HG02798 (cell line): ENCODE measurements around the gene PSMG4.

Source experiments
- ATAC-seq: cut with Tn5 transposase; IDR thresholded peaks from one replicate; pipeline ENCODE4 v1.9.1; 2021; ENCODE audit warnings: mild to moderate bottlenecking; ENCODE audit not compliant: unreplicated experiment, poor library complexity

The PSMG4 gene

DNA sequence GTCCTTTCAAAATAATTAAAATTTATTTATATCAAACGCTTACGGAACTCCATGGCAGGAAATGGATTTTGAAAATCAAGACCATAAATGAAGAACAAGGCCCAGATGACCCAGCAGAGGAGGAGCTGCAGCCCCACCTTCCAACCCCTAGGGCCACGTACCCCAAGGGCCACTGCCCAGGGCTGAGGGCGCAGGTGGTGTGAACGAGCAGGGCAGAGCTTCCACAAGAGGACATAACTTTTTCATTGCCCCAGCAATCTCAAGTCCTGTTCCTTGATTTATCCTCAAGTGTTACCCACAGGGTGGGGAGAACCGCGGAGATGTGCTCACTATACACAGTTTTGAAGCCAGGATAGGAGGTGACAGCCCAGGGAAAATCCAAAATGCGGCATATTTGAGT lies 42.8 kb downstream of the PSMG4 start:
- ATAC-seq: no peak

DNA sequence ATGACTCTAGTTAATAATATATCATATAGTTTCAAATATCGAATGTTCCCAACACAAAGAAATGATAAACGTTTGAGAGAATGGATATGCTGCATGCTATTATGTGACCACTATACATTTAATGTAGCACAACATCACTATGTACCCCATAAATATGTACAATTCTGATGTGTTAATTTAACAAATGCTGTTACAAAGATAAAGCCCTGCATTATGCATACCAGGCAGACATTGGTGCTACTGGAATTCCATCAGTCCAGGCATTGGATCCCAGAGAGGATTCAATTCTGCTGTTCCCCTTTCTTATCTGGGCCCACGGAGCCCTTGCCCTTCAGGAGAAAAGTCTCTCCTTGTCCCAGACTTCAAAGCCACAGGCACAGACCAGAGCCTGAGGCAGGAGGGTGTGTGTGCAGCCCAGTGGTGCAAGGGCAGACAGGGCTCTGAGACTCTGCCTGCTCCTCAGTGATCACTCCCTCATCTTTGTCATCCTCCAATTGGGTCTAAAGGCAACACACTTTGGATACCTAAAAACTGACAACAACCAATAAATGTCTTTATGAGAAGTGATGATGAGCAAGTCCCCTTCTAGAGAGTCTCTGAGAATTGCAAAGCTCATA lies 45.2 kb downstream of the PSMG4 start:
- ATAC-seq: no peak

DNA sequence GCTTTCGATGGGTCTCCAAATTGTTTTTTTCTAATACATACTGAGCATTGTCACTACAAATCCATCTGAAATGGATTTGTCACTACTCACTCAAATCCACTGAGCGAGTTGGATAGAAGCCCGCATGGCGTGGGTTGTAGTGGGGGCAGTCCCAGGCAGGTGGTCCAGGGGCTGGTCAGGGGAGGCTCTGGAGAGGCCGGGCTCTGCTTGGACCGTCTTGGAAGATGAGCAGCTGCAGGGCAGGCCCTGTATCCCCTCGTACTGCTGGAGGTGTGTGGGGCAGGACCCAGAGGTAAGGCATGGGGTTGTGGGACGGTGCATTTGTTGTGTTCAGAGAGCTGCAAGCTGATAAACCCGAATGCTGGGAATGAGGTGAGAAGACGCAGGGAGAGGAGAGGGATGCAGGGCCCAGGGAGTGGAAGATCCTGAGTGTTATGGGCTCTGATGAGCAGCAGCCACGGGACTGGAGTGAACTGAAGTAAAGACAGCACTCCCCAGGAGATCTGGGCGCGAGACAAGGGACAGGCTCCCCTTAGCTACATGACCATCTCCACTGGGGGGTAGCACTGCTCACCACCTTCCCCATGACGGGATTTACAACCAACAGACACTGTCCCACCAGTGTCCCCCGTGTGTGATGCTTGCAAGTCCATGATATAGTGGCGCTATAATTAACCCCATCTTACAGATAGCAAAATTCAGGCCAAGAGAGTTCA lies 45.9 kb downstream of the PSMG4 start:
- no peak for ATAC-seq

DNA sequence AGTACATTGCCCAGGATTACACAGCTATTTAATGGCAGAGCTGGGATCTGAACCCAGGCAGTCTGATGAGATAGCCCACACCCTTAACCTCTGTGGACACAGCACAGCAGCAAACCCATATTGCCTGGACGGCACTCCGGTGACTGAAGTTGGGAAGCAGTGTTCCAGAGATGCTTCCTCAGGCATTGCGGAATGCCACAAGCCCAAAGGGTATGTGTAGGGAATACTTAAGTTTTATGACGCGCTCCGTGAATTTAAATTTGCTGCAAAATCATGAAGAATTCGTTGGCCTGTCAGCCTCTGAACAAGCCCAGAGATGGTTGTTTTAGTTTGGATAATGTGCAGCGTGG lies 46.4 kb downstream of the PSMG4 start:
- ATAC-seq: no peak

DNA sequence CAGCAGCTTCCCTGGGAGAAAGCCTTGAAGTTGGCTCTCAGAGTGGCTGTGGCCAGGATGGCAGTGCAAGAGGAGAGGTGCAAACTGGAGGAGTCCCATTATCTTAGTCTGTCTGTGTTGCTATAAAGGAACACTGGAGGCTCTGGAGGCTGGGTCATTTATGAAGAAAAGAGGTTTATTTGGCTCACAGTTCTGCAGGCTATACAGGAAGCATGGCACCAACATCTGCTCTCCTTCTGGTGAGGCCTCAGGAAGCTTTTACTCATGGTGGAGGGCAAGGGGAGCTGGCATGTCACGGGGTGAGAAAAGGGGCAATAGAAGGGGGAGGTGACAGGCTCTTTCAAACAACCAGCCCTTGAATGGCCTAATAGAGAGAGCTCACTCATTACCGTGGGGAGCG lies 47.1 kb downstream of the PSMG4 start:
- no peak for ATAC-seq

DNA sequence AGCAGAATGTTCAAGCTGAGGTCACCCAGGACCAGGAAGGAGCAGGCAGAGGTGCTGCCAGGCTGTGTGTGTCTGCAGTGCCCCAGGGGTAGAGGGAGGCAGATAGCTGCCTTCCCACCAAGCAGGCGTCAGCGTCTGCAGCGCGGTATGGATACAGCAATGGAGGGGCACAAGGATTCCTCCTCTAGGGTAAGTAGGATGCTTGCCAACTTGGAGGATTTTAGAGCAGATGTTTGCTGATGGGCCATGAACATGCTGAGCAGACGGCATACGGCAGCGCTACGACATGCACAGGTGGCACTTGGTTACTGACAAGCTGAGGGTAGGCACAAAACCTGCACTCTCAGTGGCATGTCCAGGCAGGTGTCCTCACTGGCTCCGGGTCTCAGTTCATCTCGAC lies 48.1 kb downstream of the PSMG4 start:
- no peak for ATAC-seq

DNA sequence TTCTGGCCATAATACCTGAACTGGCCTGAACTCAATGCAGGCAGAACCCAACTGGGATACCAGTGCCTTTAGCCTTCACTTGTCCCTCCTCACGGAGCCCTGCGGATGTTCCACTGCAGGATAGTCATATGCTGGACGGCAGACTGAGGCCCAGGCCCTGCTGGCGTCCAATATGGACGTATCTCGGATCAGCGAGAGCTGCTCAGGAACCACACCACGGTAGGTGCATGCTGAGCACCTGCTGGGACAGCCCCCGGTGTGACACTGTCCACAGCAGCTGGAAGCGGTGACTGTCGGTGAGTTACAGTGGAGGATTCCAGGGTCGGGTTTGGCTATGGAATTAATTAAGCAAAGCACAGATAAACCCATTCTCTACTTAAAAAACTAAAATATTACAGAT lies 48.7 kb downstream of the PSMG4 start:
- ATAC-seq: no peak

DNA sequence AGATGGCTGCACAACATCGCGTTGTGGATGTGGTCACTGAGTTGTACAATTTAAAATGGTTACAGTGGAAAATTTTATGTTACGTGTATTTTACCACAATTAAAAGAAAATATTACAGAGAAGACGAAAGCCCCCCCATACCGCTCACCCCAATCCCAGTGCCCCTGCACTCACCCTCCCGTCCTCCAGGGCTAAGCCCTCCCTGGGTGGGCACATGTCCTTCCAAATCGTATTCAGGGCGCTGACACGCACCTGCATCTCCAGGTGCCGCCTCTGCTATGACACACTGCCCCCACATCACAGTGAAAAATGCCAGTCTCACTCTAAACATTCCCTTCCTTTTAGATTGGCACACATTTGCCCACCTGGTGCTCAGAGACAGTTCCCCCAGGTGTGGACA lies 49.4 kb downstream of the PSMG4 start:
- ATAC-seq: no peak

DNA sequence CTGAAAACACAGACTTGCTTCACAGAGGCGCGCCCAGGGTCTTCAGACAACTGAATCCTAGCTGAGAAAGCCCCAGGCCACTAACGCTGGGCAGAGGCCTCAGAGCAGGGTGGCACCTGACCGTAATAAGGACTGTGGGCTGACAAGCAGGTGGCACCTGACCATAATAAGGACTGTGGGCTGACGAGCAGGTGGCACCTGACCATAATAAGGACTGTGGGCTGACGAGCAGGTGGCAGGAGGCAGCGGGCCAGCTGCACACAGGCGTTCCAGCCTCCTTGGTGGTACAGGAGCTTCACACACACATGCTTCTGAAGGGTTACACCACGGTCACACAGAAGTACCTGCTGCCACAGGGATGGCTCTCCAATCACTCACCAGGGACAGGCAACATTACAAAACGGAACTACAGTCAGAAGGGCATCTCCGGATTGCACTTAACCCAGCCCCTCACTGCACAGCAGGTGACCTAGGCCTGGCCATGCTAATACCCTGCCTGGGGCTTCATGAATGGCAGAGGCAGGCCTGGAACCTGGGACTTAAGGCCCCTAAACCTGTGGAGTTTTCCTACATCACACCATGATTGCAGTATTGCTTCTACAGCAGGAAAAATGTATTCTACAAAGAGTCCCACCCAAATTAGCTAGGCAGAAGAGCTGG lies 50.8 kb downstream of the PSMG4 start:
- no peak for ATAC-seq

DNA sequence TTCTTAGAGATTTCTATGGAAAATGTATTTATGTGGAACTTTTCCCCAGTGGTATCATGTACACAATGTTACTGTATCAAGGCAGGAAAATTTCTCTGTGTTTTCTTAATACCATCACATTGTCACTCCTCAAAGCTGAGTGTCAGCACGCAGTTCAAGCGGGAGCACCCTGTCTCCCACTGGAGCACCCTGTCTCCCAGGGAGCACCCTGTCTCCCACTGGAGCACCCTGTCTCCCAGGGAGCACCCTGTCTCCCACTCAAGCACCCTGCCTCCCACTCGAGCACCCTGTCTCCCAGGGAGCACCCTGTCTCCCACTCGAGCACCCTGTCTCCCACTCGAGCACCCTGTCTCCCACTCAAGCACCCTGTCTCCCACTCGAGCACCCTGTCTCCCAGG lies 51.3 kb downstream of the PSMG4 start:
- no peak for ATAC-seq

DNA sequence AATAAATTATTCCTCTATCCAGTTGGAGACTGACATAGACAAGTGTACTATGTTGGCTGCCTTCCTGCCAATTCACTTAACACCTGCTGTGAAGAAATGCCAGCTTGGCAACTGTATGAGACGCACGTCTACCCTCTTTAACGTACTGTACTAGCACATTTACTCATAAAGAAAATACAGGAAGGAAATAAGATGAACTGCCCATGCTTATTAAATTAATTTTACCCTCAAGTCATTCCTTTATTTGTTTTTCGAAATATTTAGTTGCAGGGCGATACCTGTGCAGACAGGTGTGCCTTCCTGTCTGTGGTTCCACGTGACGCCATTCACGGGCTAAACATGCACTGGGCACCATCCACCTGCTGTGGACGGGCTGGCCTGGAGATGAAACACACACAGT lies 52.0 kb downstream of the PSMG4 start:
- no peak for ATAC-seq

DNA sequence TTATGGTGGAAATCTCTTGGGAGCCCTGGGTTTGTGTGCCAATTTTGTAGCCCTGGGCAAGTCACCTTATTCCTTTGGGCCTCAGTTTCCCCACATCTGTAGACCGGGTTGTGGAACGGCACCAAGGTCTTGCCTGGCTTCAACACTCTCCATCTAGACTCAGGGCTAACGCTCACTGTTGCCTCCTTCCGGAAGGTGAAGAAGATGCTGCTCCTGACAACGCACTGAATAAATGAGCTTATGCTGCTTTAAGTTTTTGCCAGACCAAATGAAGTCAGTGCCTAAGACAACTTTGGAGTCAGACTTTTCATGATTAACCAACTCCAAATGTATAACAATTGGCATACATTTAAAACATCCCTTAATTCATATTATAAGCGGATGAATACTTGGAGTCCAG lies 53.1 kb downstream of the PSMG4 start:
- no peak for ATAC-seq

DNA sequence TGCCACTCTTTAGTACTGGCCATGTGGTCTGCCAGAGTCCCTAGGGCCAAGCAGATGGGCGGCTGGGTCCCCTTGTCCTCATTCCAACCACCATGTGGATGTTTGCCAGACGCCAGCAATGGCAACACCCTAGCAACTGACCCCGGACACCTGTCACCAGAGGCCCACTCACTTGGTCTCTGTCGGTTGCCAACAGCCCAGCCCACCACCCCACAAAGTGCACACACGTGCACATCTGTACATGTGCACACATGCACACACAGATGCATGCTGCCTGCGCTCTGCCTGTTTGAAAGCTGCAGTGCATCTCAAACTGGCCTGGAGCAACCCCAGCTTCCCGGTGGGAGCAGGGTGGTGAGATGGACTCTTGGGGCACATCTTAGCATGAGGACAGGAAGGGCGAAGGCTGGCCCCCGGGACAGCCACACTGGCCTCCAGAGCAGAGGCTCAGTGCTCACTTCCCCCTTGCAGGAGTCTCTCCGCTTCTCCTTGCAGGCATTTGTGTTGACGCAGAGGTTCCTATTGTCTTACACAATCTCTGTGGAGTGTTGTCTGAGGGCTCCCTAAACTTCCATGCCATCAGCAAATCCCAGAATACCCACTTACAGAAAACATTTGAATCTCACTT lies 54.0 kb downstream of the PSMG4 start:
- no peak for ATAC-seq

DNA sequence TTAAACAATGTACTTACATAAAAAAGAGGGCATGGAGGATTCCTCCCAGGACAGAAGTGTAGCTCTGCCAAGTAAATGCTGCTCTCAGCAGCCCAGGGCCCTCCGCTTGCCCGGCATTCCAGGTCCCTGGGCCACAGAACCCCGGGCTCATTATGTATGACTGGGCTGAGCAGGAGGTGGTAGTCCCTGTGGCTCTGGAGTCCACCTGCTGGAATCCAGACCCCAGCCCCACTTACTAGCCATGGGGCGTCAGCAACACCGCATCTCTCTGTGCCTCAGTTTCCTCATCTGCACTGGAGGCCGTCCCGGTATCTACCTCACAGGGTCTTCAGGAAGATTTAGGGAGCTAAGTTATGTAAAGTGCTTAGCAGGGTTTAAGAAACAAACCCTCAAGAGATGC lies 55.4 kb downstream of the PSMG4 start:
- no peak for ATAC-seq

DNA sequence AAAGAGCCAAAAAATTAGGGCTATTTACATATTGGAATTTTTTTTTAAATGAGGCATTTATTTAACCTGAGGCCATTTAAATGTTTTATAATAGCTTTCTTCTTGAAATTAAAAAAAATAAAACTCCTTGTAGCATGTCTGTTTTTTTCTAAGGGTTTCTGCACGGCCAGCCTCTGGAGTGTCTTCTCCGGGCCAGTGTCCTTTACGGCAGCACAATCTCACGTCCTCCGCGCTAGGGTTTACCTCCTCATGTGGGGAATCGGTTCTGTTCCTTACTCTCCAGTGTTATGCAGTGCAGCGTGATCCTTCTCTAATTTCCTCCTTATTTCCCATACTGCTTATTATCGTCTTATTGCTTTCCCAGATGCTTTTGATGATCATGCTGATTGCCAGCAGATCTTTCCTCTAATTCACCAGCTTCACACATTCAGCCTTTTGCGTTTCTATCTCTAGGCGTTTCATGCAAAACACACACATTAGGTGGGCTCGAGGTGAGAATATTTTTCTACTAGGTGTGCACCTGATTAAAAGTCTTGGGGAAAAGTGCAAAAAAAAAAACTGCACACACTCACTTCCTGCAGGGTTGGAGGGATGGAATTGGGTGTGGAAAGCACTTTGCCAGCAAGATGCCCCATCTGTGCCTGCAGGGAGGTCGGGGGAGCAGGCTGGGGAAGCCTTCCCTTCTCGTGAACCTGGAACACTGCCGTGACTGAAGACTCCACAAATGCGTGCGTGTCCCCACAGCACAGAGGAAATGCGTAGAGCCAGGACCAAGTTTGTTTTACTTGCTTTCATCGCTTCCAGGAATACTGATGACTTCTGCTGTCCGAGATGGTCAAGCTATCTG lies 56.1 kb downstream of the PSMG4 start:
- no peak for ATAC-seq

DNA sequence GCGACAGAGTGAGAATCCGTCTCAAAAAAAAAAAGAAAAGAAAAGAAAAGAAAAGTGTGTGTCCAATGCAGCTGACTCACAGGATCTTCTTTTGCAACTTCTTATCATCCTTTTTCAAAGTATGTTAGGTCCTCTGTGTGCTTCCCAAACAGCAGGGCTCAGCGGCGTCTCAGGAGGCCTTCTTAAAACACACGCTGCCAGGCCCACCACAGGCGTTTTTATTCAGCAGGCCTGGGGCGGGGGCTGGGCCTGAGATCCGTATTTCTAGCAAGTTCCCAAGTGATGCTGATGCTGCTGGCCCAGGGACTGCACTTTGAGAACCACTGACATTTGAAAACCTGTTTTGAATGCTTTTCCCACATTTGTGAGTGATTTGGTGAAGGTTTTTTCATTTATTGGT lies 57.1 kb downstream of the PSMG4 start:
- ATAC-seq: no peak

DNA sequence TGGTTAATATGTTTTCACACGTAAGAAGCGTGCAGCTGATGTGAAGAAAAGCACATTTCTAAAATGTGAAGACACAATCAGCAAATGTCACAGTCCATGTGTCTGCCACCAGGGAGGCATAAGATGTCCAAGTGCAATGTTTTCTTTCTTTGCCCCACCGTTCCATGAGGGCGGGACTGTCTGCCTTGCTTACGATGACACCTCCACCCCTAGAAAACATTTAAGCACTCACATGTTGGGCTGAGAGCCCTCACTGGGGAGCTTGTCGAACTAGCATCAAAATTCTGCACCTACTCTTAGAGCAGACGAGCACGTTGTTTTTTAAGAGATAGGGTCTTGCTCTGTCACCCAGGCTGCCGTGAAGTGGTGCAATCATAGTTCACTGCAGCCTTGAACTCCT lies 57.6 kb downstream of the PSMG4 start:
- ATAC-seq: no peak

DNA sequence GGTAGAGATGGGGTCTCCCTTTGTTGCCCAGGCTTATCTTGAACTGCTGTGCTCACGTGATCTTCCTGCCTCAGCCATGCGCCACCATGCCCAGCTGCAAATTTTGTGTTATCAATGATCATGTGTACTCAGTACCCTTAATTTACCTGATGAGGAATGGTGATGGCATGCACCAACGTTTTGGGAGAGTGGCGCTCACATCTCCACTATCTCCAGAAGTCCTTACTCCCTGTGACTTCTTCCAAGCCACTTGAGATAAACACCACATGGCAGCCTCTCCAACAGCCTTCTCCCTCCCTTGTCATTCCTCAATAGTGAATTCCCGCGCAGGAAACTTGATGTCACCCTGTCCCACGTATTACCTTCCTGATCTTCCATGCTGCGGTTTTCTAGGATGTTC lies 58.1 kb downstream of the PSMG4 start:
- no peak for ATAC-seq
